Stimulated activated CD4-positive, alpha-beta T cell treated with anti-CD3 and anti-CD28 coated beads, Interleukin-1b, Interleukin-23, amount 100 ng/mL, for 24 hours (primary cell): Measurements from ENCODE around the gene RDX.
"Not testable (repeated sequence)": the region's sequence is repeated elsewhere in the genome, so short reads cannot be mapped to it uniquely, and the experiment has no call there.

Source experiments
- DNase-seq, 4 experiments: peaks; one replicate each; pipeline ENCODE4 v3.0.0-alpha.2; 2020; ENCODE audit warnings: low read depth in 4 of 4, low spot score in 1 of 4

Gene RDX

GRCh38 chr11:110279881-110280280 is 16.5 kb downstream of the RDX start:
- no peak for DNase-seq

- no peak for DNase-seq
Observed at GRCh38 chr11:110272919-110273318, 23.5 kb downstream of the RDX start.

GRCh38 chr11:110269996-110270395 is 26.4 kb downstream of the RDX start:
- DNase-seq: no peak

GRCh38 chr11:110268441-110268840 is 28.0 kb downstream of the RDX start:
- no peak for DNase-seq

- DNase-seq: no peak
Observed at GRCh38 chr11:110262072-110262403, 34.4 kb downstream of the RDX start.

GRCh38 chr11:110261195-110262071 is 35.0 kb downstream of the RDX start:
- DNase-seq: no peak

- DNase-seq: no peak
Observed at GRCh38 chr11:110253525-110253924, 42.9 kb downstream of the RDX start.

- DNase-seq: no peak
Observed at GRCh38 chr11:110251836-110252235, 44.6 kb downstream of the RDX start.

GRCh38 chr11:110250168-110250567 is 46.2 kb downstream of the RDX start:
- no peak for DNase-seq

GRCh38 chr11:110249766-110250165 is 46.6 kb downstream of the RDX start:
- DNase-seq: no peak

GRCh38 chr11:110249066-110249465 is 47.3 kb downstream of the RDX start:
- no peak for DNase-seq

- DNase-seq: no peak
Observed at GRCh38 chr11:110243791-110244190, 52.6 kb downstream of the RDX start.

GRCh38 chr11:110242746-110243145 is 53.7 kb downstream of the RDX start:
- DNase-seq: no peak

GRCh38 chr11:110242188-110242587 is 54.2 kb downstream of the RDX start:
- no peak for DNase-seq

- DNase-seq: no peak
Observed at GRCh38 chr11:110235966-110236365, 60.4 kb downstream of the RDX start.

- DNase-seq: no peak
Observed at GRCh38 chr11:110230377-110230776, 66.0 kb downstream of the RDX start.

GRCh38 chr11:110219006-110219785 is 77.2 kb downstream of the RDX start:
- DNase-seq: no peak

- no peak for DNase-seq
Observed at GRCh38 chr11:110217936-110218335, 78.5 kb downstream of the RDX start.

- DNase-seq: no peak
Observed at GRCh38 chr11:110217223-110217877, 79.1 kb downstream of the RDX start.

GRCh38 chr11:110209313-110209694 is 87.1 kb downstream of the RDX start:
- not testable (repeated sequence) for DNase-seq

GRCh38 chr11:110208678-110209312 is 87.6 kb downstream of the RDX start:
- DNase-seq: not testable (repeated sequence)
